Smooth muscle cell (in vitro differentiated cells): ENCODE results near the gene GLP1R. TPM values are rescaled to one million over a fixed set of nuclear protein-coding genes. Genes with fewer than 3 reads are reported as not detected.

ENCODE experiments used
- DNase-seq: peaks from one replicate; lab custom pipeline; 2025; ENCODE audit not compliant: unreplicated experiment; lab: John Stamatoyannopoulos, UW
- H2AFZ ChIP-seq: fragments of 200-600 bp; sonication (generic); 2 replicates; pipeline ENCODE4 v1.6.0; 2016; ENCODE audit warnings: antibody characterized with exemption, low read depth, mild to moderate bottlenecking
- H3F3A ChIP-seq: fragments of 200-600 bp; sonication (generic); 2 replicates; pipeline ENCODE4 v1.6.0; 2017; ENCODE audit warnings: antibody characterized with exemption, low read depth
- H3K27ac ChIP-seq: fragments of 200-600 bp; sonication (generic); 2 replicates; pipeline ENCODE4 v1.5.1; 2016; ENCODE audit warnings: low read depth, mild to moderate bottlenecking
- H3K27me3 ChIP-seq: fragments of 200-600 bp; sonication (generic); 2 replicates; pipeline ENCODE4 v1.6.1; 2016; ENCODE audit warnings: low read depth, mild to moderate bottlenecking
- H3K36me3 ChIP-seq: fragments of 200-600 bp; sonication (generic); 2 replicates; pipeline ENCODE4 v1.5.1; 2016; ENCODE audit warnings: low read depth
- H3K4me1 ChIP-seq: fragments of 200-600 bp; sonication (generic); 2 replicates; pipeline ENCODE4 v1.5.1; 2016; ENCODE audit warnings: low read depth
- H3K4me2 ChIP-seq: fragments of 200-600 bp; sonication (generic); 2 replicates; pipeline ENCODE4 v1.6.0; 2016; ENCODE audit warnings: mild to moderate bottlenecking
- H3K4me3 ChIP-seq: fragments of 200-600 bp; sonication (generic); 2 replicates; pipeline ENCODE4 v1.5.1; 2016; ENCODE audit warnings: mild to moderate bottlenecking
- H3K79me2 ChIP-seq: fragments of 200-600 bp; sonication (generic); 2 replicates; pipeline ENCODE4 v1.6.0; 2016; ENCODE audit warnings: low read depth, mild to moderate bottlenecking
- H3K9ac ChIP-seq: fragments of 200-600 bp; sonication (generic); 2 replicates; pipeline ENCODE4 v1.6.0; 2016; ENCODE audit warnings: low read depth
- H3K9me3 ChIP-seq: fragments of 200-600 bp; sonication (generic); replicated peaks from 2 replicates; pipeline ENCODE4 v1.5.1; 2016; ENCODE audit warnings: low read depth
- H4K20me1 ChIP-seq: fragments of 200-600 bp; sonication (generic); 2 replicates; pipeline ENCODE4 v1.6.0; 2016; ENCODE audit warnings: low read depth
- WGBS: methylation state at CpG from one replicate; pipeline ENCODE4 v1.1.7; 2016; ENCODE audit warnings: low lambda C conversion rate; 5-methylcytosine and 5-hydroxymethylcytosine counted together
- polyA plus RNA-seq: library from polyadenylated mRNA; unstranded; fragments of >200 nt; fragmentation: Nextera tagmentation; extraction: Ambion mirVana; gene quantifications from 2 replicates; pipeline ENCODE4 v1.2.1, GENCODE V29; 2016
- total RNA-seq: library from RNA; depleted of rRNA; stranded (reverse); fragments of >200 nt; gene quantifications from 2 replicates; pipeline ENCODE4 v1.2.3, GENCODE V29; 2014
- TF ChIP-seq, protein P1 (sequence below): fragments of 200-600 bp; sonication (generic); IDR thresholded peaks from 2 replicates; pipeline ENCODE4 v1.5.1; 2017; ENCODE audit warnings: borderline replicate concordance, mild to moderate bottlenecking, antibody characterized with exemption; ENCODE audit not compliant: insufficient read depth, poor library complexity, severe bottlenecking

The GLP1R gene
- total and polyA plus RNA-seq, 2 experiments from 2014 or later: not detected

DNA sequence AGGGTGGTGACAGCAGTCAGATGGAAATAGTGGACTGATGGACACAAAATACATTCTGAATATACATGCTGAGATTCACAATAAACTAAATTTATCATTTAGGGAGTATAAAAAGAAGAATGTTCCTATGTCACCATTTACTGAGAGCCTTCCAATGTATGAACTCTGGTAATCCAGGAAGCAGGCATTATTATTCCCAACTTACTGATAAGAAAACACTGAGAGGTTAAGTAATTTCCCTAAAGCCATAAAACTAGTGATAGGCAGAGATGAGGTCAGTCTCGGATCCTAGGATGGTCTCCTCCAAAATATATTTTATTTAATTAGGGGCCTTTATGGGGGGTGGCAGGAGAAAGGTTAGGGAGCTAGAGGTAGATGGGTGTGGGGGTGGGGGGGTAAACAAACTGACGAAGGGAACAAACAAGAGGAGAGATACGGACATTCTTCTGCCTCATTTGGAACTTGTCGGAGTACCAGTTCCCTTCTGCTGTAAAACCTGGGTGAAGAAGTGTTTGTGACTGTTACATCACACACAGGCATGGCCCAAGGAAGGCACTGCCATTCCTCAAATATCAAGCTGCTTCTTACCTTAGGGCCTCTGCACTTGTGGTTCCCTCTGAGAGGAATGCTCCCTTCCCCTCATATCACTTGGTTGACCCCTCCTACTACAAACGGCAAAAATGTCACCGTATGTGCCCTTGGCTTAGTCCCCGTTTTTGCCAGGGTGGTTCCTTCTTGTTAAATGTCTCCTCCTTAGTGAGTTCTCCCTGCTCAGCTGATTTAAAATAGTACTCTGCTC lies 59.7 kb downstream of the GLP1R start:
- 86% methylated on average over 7 of the region's 7 CpGs for WGBS

DNA sequence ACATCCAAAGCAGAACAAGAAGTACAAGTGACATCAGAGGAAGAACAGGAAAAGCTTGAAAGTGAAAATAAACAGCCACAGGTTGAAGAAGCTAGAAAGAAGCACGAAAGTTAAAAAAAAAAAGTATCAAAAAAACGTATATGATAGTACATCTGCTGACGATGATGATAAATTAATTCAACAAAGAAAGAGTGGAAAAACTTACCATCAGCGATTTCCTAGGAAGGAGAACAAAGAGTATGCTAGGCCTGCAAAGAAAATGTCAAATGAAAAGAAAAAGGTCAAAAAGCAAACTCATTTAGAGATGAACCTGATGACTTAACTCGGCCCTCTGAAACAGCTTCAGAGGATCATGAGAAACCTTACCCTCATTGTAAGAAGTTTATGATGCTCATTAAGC lies 62.7 kb downstream of the GLP1R start:
- Histone ChIP-seq H3K9ac (no peak overlapping the region), H3F3A (no peaks in the 10 kb centered on the region), H3K4me3 (no peak overlapping the region), H3K27me3 (no peaks in the 10 kb centered on the region), H3K9me3 (no peaks in the 10 kb centered on the region), H2AFZ (no peak overlapping the region), H3K36me3 (no peaks in the 10 kb centered on the region), H3K27ac (no peak overlapping the region), H3K79me2 (no peaks in the 10 kb centered on the region), H4K20me1 (no peaks in the 10 kb centered on the region), H3K4me1 (peaks cover 8% of the 10 kb centered on the region), H3K4me2 (no peak overlapping the region)
- WGBS: 91% methylated on average over 5 of the region's 5 CpGs
- DNase-seq: no peak
- TF ChIP-seq, protein P1, sequence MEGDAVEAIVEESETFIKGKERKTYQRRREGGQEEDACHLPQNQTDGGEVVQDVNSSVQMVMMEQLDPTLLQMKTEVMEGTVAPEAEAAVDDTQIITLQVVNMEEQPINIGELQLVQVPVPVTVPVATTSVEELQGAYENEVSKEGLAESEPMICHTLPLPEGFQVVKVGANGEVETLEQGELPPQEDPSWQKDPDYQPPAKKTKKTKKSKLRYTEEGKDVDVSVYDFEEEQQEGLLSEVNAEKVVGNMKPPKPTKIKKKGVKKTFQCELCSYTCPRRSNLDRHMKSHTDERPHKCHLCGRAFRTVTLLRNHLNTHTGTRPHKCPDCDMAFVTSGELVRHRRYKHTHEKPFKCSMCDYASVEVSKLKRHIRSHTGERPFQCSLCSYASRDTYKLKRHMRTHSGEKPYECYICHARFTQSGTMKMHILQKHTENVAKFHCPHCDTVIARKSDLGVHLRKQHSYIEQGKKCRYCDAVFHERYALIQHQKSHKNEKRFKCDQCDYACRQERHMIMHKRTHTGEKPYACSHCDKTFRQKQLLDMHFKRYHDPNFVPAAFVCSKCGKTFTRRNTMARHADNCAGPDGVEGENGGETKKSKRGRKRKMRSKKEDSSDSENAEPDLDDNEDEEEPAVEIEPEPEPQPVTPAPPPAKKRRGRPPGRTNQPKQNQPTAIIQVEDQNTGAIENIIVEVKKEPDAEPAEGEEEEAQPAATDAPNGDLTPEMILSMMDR: no peak

More for the DNA sequence above, 59.7 kb downstream of the GLP1R start:
- H4K20me1 ChIP-seq: no peaks in the 10 kb centered on the region
- no peak for DNase-seq
- no peaks in the 10 kb centered on the region for H3K4me1 ChIP-seq
- no peak overlapping the region for H3K27ac ChIP-seq
- H3K79me2 ChIP-seq: no peaks in the 10 kb centered on the region
- no peaks in the 10 kb centered on the region for H3K36me3 ChIP-seq
- TF ChIP-seq, protein P1: no peak
- H3K27me3 ChIP-seq: no peaks in the 10 kb centered on the region
- H3F3A ChIP-seq: no peaks in the 10 kb centered on the region
- no peak overlapping the region for H2AFZ ChIP-seq
- H3K4me2 ChIP-seq: no peak overlapping the region
- H3K4me3 ChIP-seq: no peak overlapping the region
- no peaks in the 10 kb centered on the region for H3K9me3 ChIP-seq
- H3K9ac ChIP-seq: no peak overlapping the region

DNA sequence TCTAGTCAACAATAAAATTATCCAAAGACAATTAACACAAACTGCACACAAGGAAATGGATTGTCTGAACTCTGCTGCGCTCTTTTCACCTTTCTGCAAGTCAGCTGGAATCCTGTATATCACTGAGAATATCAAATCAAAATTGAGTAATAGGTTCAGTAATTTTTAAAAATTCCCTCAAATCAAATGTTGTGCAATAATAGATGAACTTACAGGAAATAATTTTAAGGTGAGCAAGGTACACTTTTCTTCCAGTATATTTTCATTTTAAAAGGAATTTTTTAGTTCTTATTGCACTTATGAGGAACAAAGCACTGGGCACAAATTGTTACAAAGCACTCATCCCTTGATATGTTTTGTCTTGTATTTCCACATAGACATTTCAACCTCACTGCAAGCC lies 65.2 kb downstream of the GLP1R start:
- Histone ChIP-seq H3K4me2 (peak overlapping the region; percentile 94), H3K9ac (no peak overlapping the region)
- WGBS: 100% methylated on average over 1 of the region's 1 CpG

More for the DNA sequence above, 65.2 kb downstream of the GLP1R start:
- Histone ChIP-seq H3K9me3 (no peaks in the 10 kb centered on the region), H3F3A (no peaks in the 10 kb centered on the region), H3K27ac (no peak overlapping the region), H2AFZ (no peak overlapping the region), H3K79me2 (no peaks in the 10 kb centered on the region), H3K36me3 (no peaks in the 10 kb centered on the region), H3K4me3 (peak overlapping the region; percentile 73), H4K20me1 (no peaks in the 10 kb centered on the region), H3K4me1 (peaks cover 8% of the 10 kb centered on the region), H3K27me3 (no peaks in the 10 kb centered on the region)
- TF ChIP-seq, protein P1: no peak
- DNase-seq: no peak
